GM13976 (cell line): ENCODE data around the gene STAM2.
"Not testable (repeated sequence)": the region's sequence is repeated elsewhere in the genome, so short reads cannot be mapped to it uniquely, and the experiment has no call there.

Experiments
- DNase-seq: peaks from one replicate; pipeline ENCODE4 v3.0.0; 2012; ENCODE audit warnings: low spot score
- in situ Hi-C: fragments of 300-500 bp; cut with MboI; formaldehyde crosslinking; loops from one replicate; pipeline ENCODE4 v1.12.0; 2022; ENCODE audit warnings: low sequenced_read_pairs, mixed read lengths, inconsistent platforms; ENCODE audit not compliant: unreplicated experiment
- TF ChIP-seq, protein P1 (sequence below): IDR thresholded peaks from 2 replicates; pipeline ENCODE4 v1.5.1; 2012; ENCODE audit warnings: borderline replicate concordance, mild to moderate bottlenecking; ENCODE audit not compliant: insufficient read depth; ENCODE audit errors: extremely low read depth, missing control alignments, control extremely low read depth

Gene STAM2

DNA sequence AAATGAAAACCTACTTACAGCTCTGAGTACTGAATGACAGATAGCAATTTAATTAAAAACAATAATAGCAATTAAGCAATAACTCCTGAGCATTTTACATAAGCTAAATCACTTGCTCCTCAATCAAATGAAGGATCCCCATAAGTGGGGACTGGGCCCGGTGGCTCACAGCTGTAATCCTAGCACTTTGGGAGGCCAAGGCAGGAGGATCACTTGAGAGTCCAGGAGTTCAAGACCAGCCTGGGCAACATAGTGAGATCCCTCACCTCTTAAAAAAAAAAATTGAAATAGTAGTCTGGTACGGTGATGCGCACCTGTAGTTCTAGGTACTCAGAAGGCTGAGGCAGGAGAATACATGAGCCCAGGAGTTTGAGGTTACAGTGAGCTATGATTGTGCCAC is 13.4 kb downstream of the STAM2 start:
- DNase-seq = no peak
- in situ Hi-C loops = loop anchor here (10.0 kb wide), 1 partner anchor 117 kb away; no protein-coding TSS in a partner anchor
- TF ChIP-seq, protein P1, sequence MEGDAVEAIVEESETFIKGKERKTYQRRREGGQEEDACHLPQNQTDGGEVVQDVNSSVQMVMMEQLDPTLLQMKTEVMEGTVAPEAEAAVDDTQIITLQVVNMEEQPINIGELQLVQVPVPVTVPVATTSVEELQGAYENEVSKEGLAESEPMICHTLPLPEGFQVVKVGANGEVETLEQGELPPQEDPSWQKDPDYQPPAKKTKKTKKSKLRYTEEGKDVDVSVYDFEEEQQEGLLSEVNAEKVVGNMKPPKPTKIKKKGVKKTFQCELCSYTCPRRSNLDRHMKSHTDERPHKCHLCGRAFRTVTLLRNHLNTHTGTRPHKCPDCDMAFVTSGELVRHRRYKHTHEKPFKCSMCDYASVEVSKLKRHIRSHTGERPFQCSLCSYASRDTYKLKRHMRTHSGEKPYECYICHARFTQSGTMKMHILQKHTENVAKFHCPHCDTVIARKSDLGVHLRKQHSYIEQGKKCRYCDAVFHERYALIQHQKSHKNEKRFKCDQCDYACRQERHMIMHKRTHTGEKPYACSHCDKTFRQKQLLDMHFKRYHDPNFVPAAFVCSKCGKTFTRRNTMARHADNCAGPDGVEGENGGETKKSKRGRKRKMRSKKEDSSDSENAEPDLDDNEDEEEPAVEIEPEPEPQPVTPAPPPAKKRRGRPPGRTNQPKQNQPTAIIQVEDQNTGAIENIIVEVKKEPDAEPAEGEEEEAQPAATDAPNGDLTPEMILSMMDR = no peak

DNA sequence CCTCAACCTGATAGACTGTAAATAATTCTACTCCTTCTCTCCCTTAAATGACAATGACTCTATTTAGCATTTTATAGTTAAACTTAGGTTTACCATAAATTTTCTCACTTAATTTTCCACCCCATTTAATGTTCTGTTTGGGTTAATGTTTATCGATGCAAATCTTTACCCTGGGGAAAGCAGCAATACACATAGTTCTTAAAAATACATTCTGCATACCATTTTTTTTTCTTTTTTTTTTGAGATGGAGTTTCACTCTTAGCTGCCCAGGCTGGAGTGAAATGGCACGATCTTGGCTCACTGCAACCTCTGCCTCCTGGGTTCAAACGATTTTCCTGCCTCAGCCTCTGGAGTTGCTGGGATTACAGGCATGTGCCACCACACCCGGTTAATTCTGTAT is 14.0 kb downstream of the STAM2 start:
- TF ChIP-seq, protein P1 = no peak
- no peak for DNase-seq
- in situ Hi-C loops = loop anchor here (10.0 kb wide), 1 partner anchor 117 kb away; no protein-coding TSS in a partner anchor

DNA sequence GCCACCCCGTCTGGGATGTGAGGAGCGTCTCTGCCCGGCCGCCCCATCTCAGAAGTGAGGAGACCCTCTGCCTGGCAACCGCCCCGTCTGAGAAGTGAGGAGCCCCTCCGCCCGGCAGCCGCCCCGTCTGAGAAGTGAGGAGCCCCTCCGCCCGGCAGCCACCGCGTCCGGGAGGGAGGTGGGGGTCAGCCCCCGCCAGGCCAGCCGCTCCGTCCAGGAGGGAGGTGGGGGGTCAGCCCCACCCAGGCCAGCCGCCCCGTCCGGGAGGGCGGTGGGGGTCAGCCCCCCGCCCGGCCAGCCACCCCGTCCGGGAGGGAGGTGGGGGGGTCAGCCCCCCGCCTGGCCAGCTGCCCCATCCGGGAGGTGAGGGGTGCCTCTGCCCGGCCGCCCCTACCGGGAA is 15.2 kb downstream of the STAM2 start:
- in situ Hi-C loops = loop anchor here (10.0 kb wide), 1 partner anchor 116 kb away; no protein-coding TSS in a partner anchor
- not testable (repeated sequence) for DNase-seq

DNA sequence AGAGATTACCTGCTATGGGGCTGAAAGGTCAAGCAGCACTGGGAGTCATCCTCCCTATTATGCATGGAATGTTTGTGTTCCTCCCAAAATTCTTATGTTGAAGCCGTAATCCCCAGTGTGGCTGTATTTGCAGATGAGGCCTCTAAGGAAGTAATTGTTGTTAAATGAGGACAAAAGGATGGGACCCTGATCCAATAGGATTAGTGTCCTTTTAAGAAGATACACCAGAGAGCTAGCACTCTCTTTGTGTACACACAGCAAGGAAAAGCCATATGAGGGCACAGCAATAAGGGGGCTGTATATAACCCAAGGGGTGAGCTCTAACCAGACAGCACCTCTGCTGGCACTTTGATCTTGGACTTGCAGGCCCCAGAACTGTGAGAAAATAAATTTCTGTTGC is 18.3 kb downstream of the STAM2 start:
- no peak for DNase-seq
- TF ChIP-seq, protein P1 = no peak
- in situ Hi-C loops = no loop called here

DNA sequence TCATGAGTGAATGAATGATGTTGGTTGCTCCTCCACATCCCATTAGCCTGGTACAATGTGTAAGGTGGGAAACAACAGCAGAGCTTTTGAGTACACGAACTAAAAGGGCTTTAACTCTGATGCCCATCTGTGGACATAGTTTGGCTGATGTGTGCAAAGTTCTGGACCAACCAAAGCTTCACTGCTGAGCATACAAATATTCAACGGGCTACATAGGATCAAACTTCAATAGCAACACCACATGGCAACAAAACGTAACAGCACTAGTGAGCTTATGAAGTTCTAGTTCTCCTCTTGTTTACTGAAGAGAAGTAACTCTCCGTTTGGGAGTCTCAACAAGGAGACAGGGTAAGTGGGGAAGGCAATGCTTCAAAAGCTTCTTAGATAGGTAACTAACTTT is 20.4 kb downstream of the STAM2 start:
- in situ Hi-C loops = no loop called here
- TF ChIP-seq, protein P1 = no peak
- DNase-seq = no peak

DNA sequence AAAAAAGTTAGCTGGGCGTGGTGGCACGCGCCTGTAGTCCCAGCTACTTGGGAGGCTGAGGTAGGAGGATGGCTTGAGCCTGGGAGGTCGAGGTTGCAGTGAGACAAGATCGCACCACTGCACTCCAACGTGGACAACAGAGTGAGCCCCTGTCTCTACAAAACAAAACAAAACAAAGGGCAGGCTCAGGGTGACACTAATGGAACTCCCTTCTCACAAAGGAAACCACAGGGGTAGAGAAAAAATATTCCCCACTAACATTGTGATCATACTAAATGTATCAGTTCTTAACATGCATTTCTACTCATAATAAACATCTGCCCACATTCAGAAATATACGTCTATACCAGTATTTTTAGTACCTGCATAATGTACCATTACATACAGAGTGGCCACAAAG is 21.1 kb downstream of the STAM2 start:
- in situ Hi-C loops = no loop called here
- DNase-seq = no peak
- TF ChIP-seq, protein P1 = no peak

DNA sequence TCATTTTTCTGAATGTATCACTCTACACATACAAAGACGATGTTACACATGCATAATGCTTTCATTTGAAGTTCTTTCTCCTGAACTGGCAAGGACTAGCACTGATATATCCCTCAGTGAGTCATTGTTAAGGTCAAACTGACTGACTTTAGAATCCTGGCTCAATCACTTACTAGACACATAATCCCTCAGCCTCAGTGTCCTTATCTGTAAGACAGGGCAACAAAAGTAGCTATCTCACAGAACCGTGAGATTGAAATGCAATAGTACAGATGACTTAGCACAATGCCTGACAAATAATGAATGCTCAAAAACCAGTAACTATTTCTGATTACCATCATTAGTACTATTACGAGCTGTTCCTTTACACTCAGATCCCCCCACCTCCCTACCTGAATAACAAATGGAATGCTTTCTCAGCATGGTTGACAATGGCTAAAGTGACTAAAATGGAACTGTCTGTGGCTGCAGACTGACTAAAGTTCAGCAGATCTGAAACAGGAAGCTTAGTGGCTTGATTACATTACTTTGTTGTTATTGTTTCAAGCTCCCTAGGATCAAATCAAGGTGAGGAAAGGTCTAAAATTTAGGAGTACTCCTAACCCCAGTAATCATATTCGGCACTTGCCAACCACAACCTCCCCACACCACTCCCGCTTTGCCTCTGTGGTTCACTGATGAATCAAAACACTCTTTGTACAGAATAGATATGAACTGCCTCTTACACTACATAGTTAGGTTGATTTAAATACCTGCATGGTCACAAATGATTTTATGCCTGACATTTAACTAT is 40.9 kb downstream of the STAM2 start:
- peak; percentile 45 for DNase-seq
- in situ Hi-C loops = no loop called here
- TF ChIP-seq, protein P1 = no peak
